Measurements from ENCODE around the gene IKZF3. TPM values are rescaled to one million over a fixed set of nuclear protein-coding genes. Genes with fewer than 3 reads are reported as not detected.
"Not testable (repeated sequence)": the region's sequence is repeated elsewhere in the genome, so short reads cannot be mapped to it uniquely, and the experiment has no call there.

Gene IKZF3
- total and polyA plus RNA-seq, 2 donors from 2014 or later, result 0.09 to 10.2 TPM

DNA sequence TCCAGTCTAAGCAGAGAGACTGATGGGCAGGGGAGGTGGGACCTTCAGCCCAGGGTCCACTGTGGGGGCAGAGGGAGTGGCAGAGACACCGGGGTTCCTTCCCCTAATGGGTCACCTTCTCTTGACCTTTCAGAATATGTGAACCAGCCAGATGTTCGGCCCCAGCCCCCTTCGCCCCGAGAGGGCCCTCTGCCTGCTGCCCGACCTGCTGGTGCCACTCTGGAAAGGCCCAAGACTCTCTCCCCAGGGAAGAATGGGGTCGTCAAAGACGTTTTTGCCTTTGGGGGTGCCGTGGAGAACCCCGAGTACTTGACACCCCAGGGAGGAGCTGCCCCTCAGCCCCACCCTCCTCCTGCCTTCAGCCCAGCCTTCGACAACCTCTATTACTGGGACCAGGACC, 136.6 kb downstream of the IKZF3 start:
- Histone ChIP-seq H3K9me3 (ENCODE audit: control insufficient read depth in 2 of 3, insufficient read depth in 1 of 3, low read length in 3 of 3) (no peaks in the 10 kb centered on the region), H3K4me3 (ENCODE audit: low read length in 3 of 3) (no peak overlapping the region), H3K27ac (ENCODE audit: low read depth in 2 of 2, low read length in 2 of 2) (no peak overlapping the region), H3K4me1 (ENCODE audit: control insufficient read depth in 2 of 3, insufficient read depth in 2 of 3, low read depth in 1 of 3, low read length in 3 of 3) (peaks cover 0 to 10% (median 8%) of the 10 kb centered on the region in 3 donors), H3K27me3 (ENCODE audit: control insufficient read depth, insufficient read depth, low read length) (no peaks in the 10 kb centered on the region), H3K9ac (ENCODE audit: low read length in 3 of 3) (no peak overlapping the region), H3K36me3 (ENCODE audit: control insufficient read depth in 2 of 3, insufficient read depth in 3 of 3, low read length in 3 of 3) (peaks cover 0 to 40% (median 17%) of the 10 kb centered on the region in 3 donors)
- DNase-seq, result no peak
- TF ChIP-seq, protein P1, sequence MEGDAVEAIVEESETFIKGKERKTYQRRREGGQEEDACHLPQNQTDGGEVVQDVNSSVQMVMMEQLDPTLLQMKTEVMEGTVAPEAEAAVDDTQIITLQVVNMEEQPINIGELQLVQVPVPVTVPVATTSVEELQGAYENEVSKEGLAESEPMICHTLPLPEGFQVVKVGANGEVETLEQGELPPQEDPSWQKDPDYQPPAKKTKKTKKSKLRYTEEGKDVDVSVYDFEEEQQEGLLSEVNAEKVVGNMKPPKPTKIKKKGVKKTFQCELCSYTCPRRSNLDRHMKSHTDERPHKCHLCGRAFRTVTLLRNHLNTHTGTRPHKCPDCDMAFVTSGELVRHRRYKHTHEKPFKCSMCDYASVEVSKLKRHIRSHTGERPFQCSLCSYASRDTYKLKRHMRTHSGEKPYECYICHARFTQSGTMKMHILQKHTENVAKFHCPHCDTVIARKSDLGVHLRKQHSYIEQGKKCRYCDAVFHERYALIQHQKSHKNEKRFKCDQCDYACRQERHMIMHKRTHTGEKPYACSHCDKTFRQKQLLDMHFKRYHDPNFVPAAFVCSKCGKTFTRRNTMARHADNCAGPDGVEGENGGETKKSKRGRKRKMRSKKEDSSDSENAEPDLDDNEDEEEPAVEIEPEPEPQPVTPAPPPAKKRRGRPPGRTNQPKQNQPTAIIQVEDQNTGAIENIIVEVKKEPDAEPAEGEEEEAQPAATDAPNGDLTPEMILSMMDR (IDR thresholded peaks at IDR 0.05; ENCODE audit: borderline replicate concordance, extremely low read depth, insufficient read depth), result no peak
- FAIRE-seq, result no peak
- intact Hi-C loops (cut with DNase I), result no loop called here

DNA sequence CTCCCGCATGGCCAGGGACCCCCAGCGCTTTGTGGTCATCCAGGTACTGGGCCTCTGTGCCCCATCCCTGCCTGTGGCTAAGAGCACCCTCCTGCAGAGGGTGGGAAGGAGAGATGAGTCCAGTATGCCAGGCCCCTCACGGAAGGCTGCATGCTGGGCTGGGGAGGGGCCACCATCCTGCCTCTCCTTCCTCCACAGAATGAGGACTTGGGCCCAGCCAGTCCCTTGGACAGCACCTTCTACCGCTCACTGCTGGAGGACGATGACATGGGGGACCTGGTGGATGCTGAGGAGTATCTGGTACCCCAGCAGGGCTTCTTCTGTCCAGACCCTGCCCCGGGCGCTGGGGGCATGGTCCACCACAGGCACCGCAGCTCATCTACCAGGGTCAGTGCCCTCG, 137.5 kb downstream of the IKZF3 start:
- peaks cover 0 to 43% (median 17%) of the 10 kb centered on the region in 3 donors for H3K36me3 ChIP-seq (ENCODE audit: control insufficient read depth in 2 of 3, insufficient read depth in 3 of 3, low read length in 3 of 3)
- FAIRE-seq (no peak), DNase-seq (no peak)
- no peak overlapping the region for H3K27ac ChIP-seq (ENCODE audit: low read depth in 2 of 2, low read length in 2 of 2)
- no peak overlapping the region for H3K4me3 ChIP-seq (ENCODE audit: low read length in 3 of 3)
- no peak overlapping the region for H3K9ac ChIP-seq (ENCODE audit: low read length in 3 of 3)
- no peaks in the 10 kb centered on the region for H3K27me3 ChIP-seq (ENCODE audit: control insufficient read depth, insufficient read depth, low read length)
- peaks cover 0 to 10% (median 8%) of the 10 kb centered on the region in 3 donors for H3K4me1 ChIP-seq (ENCODE audit: control insufficient read depth in 2 of 3, insufficient read depth in 2 of 3, low read depth in 1 of 3, low read length in 3 of 3)
- intact Hi-C loops (cut with DNase I), result no loop called here
- no peaks in the 10 kb centered on the region for H3K9me3 ChIP-seq (ENCODE audit: control insufficient read depth in 2 of 3, insufficient read depth in 1 of 3, low read length in 3 of 3)
- TF ChIP-seq, protein P1 (IDR thresholded peaks at IDR 0.05; ENCODE audit: borderline replicate concordance, extremely low read depth, insufficient read depth), result no peak

DNA sequence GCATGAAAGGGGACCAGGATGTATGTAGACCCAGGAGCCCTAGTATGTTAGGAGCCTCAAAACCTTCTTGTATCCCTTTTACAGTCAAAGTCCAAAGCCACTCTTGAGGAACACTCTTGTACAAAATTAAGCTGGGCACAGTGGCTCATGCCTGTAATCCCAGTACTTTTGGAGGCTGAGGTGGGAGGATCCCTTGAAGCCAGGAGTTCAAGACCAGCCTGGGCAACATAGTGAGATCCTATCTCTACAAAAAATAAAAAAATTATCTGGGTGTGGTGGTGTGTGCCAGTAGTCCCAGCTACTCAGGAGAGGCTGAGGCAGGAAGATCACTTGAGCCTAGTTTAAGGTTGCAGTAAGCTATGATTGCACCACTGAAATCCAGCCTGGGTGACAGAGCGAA, 138.2 kb downstream of the IKZF3 start:
- H3K27ac ChIP-seq (ENCODE audit: low read depth in 2 of 2, low read length in 2 of 2); H3K9ac ChIP-seq (ENCODE audit: low read length in 3 of 3); H3K4me3 ChIP-seq (ENCODE audit: low read length in 3 of 3); H3K27me3 ChIP-seq (ENCODE audit: control insufficient read depth, insufficient read depth, low read length); H3K9me3 ChIP-seq (ENCODE audit: control insufficient read depth in 2 of 3, insufficient read depth in 1 of 3, low read length in 3 of 3); intact Hi-C loops (cut with DNase I); FAIRE-seq; DNase-seq: not testable (repeated sequence)
- H3K36me3 ChIP-seq (ENCODE audit: control insufficient read depth in 2 of 3, insufficient read depth in 3 of 3, low read length in 3 of 3), result peaks cover 0 to 47% (median 17%) of the 10 kb centered on the region in 3 donors
- H3K4me1 ChIP-seq (ENCODE audit: control insufficient read depth in 2 of 3, insufficient read depth in 2 of 3, low read depth in 1 of 3, low read length in 3 of 3), result peaks cover 0 to 10% (median 8%) of the 10 kb centered on the region in 3 donors

DNA sequence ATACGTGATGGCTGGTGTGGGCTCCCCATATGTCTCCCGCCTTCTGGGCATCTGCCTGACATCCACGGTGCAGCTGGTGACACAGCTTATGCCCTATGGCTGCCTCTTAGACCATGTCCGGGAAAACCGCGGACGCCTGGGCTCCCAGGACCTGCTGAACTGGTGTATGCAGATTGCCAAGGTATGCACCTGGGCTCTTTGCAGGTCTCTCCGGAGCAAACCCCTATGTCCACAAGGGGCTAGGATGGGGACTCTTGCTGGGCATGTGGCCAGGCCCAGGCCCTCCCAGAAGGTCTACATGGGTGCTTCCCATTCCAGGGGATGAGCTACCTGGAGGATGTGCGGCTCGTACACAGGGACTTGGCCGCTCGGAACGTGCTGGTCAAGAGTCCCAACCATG, 139.4 kb downstream of the IKZF3 start:
- intact Hi-C loops (cut with DNase I), result no loop called here
- H3K36me3 ChIP-seq (ENCODE audit: control insufficient read depth in 2 of 3, insufficient read depth in 3 of 3, low read length in 3 of 3), result peaks cover 0 to 54% (median 20%) of the 10 kb centered on the region in 3 donors
- TF ChIP-seq, protein P1 (IDR thresholded peaks at IDR 0.05; ENCODE audit: borderline replicate concordance, extremely low read depth, insufficient read depth), result no peak
- H3K9ac ChIP-seq (ENCODE audit: low read length in 3 of 3), result no peak overlapping the region
- H3K4me3 ChIP-seq (ENCODE audit: low read length in 3 of 3), result no peak overlapping the region
- peaks cover 0 to 9% (median 8%) of the 10 kb centered on the region in 3 donors for H3K4me1 ChIP-seq (ENCODE audit: control insufficient read depth in 2 of 3, insufficient read depth in 2 of 3, low read depth in 1 of 3, low read length in 3 of 3)
- FAIRE-seq (no peak), DNase-seq (no peak)
- H3K27me3 ChIP-seq (ENCODE audit: control insufficient read depth, insufficient read depth, low read length), result no peaks in the 10 kb centered on the region
- H3K9me3 ChIP-seq (ENCODE audit: control insufficient read depth in 2 of 3, insufficient read depth in 1 of 3, low read length in 3 of 3), result no peaks in the 10 kb centered on the region
- no peak overlapping the region for H3K27ac ChIP-seq (ENCODE audit: low read depth in 2 of 2, low read length in 2 of 2)

Measured in kidney (tissue), 14 donors.